ENCODE data around the gene MAST4.

Gene MAST4

GRCh38 chr5:67059744-67060490 lies 463.7 kb downstream of the MAST4 start:
- Histone ChIP-seq H3K36me3 (replicated peaks) (no peaks in the 10 kb centered on the region), H3K4me3 (ENCODE audit: low read depth, low read length) (peak overlapping the region; percentile 7)
- peak; percentile 82 for DNase-seq

GRCh38 chr5:67061511-67061910 lies 465.3 kb downstream of the MAST4 start:
- no peak for TF ChIP-seq CTCF (IDR thresholded peaks at IDR 0.05; ENCODE audit: low read depth, low read length, missing control alignments)
- Histone ChIP-seq H3K4me3 (ENCODE audit: low read depth, low read length) (no peak overlapping the region), H3K27me3 (replicated peaks) (no peaks in the 10 kb centered on the region), H3K27ac (no peak overlapping the region), H3K36me3 (replicated peaks) (no peaks in the 10 kb centered on the region)
- DNase-seq = no peak
- in situ Hi-C loops (cut with HindIII; ENCODE audit: low pct_ligation_motif_present, low sequenced_read_pairs) = no loop called here

More at GRCh38 chr5:67059744-67060490, 463.7 kb downstream of the MAST4 start:
- in situ Hi-C loops (cut with HindIII; ENCODE audit: low pct_ligation_motif_present, low sequenced_read_pairs) = no loop called here
- H3K27ac ChIP-seq = peak overlapping the region; percentile 87
- TF ChIP-seq CTCF (IDR thresholded peaks at IDR 0.05; ENCODE audit: low read depth, low read length, missing control alignments) = no peak
- H3K27me3 ChIP-seq (replicated peaks) = no peaks in the 10 kb centered on the region

GRCh38 chr5:67063055-67063454 lies 466.9 kb downstream of the MAST4 start:
- in situ Hi-C loops (cut with HindIII; ENCODE audit: low pct_ligation_motif_present, low sequenced_read_pairs) = no loop called here
- H3K27me3 ChIP-seq (replicated peaks) = no peaks in the 10 kb centered on the region
- no peak overlapping the region for H3K4me3 ChIP-seq (ENCODE audit: low read depth, low read length)
- no peaks in the 10 kb centered on the region for H3K36me3 ChIP-seq (replicated peaks)
- peak overlapping the region; percentile 41 for H3K27ac ChIP-seq
- DNase-seq = no peak
- no peak for TF ChIP-seq CTCF (IDR thresholded peaks at IDR 0.05; ENCODE audit: low read depth, low read length, missing control alignments)

GRCh38 chr5:67063791-67064190 lies 467.6 kb downstream of the MAST4 start:
- H3K27me3 ChIP-seq (replicated peaks) = no peaks in the 10 kb centered on the region
- DNase-seq = peak; percentile 72
- in situ Hi-C loops (cut with HindIII; ENCODE audit: low pct_ligation_motif_present, low sequenced_read_pairs) = no loop called here
- no peak overlapping the region for H3K4me3 ChIP-seq (ENCODE audit: low read depth, low read length)
- no peaks in the 10 kb centered on the region for H3K36me3 ChIP-seq (replicated peaks)
- TF ChIP-seq CTCF (IDR thresholded peaks at IDR 0.05; ENCODE audit: low read depth, low read length, missing control alignments) = no peak
- H3K27ac ChIP-seq = peak overlapping the region; percentile 41

GRCh38 chr5:67065237-67065636 lies 469.0 kb downstream of the MAST4 start:
- H3K36me3 ChIP-seq (replicated peaks) = no peaks in the 10 kb centered on the region
- H3K27me3 ChIP-seq (replicated peaks) = no peaks in the 10 kb centered on the region
- TF ChIP-seq CTCF (IDR thresholded peaks at IDR 0.05; ENCODE audit: low read depth, low read length, missing control alignments) = no peak
- H3K4me3 ChIP-seq (ENCODE audit: low read depth, low read length) = no peak overlapping the region
- no peak overlapping the region for H3K27ac ChIP-seq
- in situ Hi-C loops (cut with HindIII; ENCODE audit: low pct_ligation_motif_present, low sequenced_read_pairs) = no loop called here
- no peak for DNase-seq

GRCh38 chr5:67065696-67066095 lies 469.5 kb downstream of the MAST4 start:
- in situ Hi-C loops (cut with HindIII; ENCODE audit: low pct_ligation_motif_present, low sequenced_read_pairs) = no loop called here
- H3K27me3 ChIP-seq (replicated peaks) = no peaks in the 10 kb centered on the region
- H3K27ac ChIP-seq = no peak overlapping the region
- no peak for DNase-seq
- H3K4me3 ChIP-seq (ENCODE audit: low read depth, low read length) = no peak overlapping the region
- no peak for TF ChIP-seq CTCF (IDR thresholded peaks at IDR 0.05; ENCODE audit: low read depth, low read length, missing control alignments)
- H3K36me3 ChIP-seq (replicated peaks) = no peaks in the 10 kb centered on the region

Measured in brain microvascular endothelial cell (primary cell).